GOT3 (cell line): ENCODE data around the gene CDCP1.
"Not testable (repeated sequence)": the region's sequence is repeated elsewhere in the genome, so short reads cannot be mapped to it uniquely, and the experiment has no call there.

ENCODE experiments used
- DNase-seq: peaks from one replicate; lab custom pipeline; 2025; ENCODE audit warnings: mixed read lengths; lab: John Stamatoyannopoulos, UW

Gene CDCP1

DNA sequence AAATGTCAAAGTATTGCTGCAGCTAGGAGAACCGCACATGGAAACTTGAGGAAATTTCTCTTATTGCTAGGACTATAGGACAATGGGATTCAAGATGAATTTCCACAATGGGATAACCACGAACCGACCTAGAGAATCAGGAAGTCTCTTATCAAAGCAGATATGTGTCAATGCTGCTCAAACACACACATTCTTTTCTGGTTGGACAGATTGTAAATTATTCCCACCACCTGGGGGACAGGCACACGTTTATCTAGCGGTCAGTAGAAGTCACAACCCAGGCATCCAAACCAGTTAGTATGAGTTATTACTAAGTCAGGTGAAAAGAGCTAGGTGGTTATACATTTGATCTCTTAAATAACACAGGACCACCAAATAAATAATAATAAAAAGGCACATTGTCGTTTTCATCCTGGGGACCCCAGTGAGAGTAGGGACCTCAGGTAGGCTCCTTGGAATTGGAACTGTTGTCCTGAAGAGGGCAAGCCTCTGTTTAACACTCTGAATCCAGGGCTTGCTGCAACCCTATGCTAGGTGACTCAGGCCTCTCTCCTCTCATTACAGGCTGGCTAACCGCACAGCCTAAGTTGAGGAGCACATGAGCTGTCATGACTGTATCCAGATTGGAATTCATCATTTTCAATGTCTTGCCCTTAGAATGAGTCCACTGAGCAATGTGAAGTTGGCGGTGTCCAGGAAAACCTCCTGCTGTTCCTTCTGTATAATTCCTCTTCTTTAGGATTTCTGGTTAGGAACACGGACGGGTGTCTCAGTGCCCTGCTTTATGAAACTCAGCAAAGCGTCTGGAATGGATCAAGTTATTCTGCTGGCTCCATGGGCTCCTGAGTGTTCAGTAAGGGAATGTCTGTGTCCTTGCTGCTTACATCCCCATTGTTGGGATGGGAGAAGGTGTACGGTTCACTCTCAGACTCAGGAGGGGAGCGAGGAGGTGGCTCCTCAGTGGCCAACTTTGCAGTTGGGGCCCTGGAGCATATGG, 61.1 kb downstream of the CDCP1 start:
- no peak for DNase-seq

DNA sequence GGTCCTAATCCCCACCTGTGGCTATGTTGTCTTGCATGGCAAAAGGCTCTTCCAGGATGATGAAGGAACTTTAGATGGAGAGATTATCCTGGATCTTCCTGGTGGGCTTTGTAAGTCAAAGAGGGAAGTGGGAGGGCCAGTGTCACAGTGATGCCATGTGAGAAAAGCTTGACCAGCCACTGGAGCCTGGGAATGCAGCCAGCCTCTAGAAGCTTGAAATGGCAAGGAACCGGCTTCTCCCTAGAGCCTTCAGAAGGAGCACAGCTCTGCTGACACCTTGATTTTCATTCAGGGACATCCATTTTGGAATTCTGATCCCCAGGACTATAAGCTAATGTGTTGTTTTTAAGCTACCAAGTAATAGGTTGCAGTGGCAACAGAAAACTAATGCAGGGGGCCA, 61.8 kb downstream of the CDCP1 start:
- DNase-seq: no peak

DNA sequence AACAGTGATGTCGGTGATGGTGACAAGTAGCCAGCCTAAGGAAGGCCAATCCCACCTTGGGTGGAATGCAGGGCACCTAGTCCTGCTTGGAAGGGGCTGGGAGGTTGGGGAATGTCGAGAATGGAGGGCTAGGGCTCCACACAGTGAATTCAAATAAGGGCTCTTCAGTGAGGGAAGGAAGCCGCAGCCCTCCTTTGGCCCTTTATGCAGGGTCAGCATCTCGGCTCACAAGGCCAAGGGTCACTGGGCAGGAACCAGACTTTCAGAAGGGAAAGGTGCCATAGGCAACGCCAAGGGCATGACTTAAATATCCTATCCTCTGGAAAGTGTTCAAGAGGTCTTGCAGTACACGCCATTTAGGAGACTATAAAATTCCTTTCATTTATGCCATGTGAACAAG, 63.2 kb downstream of the CDCP1 start:
- no peak for DNase-seq

GRCh38 chr3:45082142-45082538, 64.0 kb downstream of the CDCP1 start:
- DNase-seq: no peak

DNA sequence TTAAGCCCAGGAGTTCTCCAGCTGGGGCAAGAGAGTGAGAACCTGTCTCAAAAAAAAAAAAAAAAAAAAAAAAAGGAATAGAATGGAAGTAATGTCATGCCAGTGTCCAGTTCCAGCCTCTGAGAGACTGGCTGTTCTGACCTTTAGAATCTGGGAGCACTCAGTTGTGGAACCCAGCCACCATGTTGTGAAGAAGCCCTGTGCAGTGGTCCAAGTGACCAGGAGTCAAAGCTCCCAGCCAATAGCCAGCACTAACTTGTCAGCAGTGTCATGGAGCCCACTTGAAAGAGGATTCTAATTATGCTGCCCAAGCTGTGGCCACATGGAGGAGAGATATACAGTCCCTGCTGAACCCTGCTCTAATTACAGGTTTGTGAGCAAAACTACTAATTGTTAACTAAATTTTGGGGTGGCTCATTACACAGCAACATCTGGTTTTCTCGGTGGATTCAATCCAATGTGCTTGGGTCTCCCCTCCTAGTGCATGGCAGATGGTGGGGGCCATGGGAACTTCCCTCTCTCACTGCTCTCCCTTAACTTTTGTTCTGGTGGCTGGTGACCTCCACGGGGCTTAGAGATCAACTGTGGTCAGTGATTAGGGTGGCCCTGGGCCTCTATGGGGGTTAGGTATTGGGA, 64.6 kb downstream of the CDCP1 start:
- DNase-seq: no peak

DNA sequence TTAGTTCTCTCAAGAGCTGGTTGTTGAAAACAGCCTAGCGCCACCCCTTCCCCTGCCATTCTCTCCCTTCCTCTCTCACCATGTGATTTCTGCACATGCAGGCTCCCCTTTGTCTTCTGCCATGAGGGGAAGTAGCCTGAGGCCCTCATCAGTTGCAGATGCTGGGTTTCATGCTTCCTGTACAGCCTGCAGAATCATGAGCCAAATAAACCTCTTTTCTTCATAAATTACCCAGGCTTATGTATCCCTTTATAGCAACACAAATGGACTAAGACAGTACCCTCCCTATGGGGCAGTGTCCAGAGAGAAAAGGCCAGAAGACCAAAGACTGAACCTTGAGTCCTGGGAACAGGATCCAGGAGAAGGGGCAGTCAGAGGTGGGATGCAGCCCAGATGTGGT, 65.4 kb downstream of the CDCP1 start:
- DNase-seq: no peak

DNA sequence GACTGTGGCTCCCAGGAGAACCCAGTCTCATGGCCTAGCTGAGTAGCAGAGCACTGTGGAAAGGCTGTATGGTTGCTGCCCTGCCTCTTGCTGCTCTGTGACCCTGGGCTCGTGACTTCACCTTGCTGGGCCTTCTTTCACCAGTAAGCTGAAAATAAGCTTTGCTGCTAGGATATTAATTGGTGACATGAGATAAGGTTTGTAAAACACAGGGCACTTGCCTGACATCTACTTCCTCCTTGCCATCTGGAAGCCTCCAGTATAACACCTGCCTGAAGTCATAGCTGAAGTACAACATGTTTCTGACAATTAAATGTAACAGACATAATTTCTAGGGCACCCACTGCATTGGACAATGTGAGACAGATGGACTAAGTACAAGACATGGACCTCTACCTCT, 66.5 kb downstream of the CDCP1 start:
- no peak for DNase-seq

GRCh38 chr3:45078910-45079522, 67.2 kb downstream of the CDCP1 start:
- no peak for DNase-seq

DNA sequence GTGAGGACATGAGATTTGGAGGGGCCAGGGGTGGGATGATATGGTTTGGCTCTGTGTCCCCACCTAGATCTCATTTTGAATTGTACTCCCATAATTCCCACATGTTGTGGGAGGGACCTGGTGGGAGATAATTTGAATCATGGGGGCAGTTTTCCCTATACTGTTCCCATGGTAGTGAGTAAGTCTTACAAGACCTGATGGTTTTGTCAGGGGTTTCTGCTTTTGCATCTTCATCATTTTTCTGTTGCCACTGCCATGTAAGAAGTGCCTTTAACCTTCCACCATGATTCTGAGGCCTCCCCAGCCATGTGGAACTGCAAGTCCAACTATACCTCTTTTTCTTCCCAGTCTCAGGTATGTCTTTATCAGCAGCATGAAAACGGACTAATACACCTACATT, 67.9 kb downstream of the CDCP1 start:
- DNase-seq: not testable (repeated sequence)

GRCh38 chr3:45075821-45076625, 70.2 kb downstream of the CDCP1 start:
- DNase-seq: no peak

- no peak for DNase-seq
These were observed 75.1 kb downstream of the CDCP1 start for GRCh38 chr3:45071075-45071474.

DNA sequence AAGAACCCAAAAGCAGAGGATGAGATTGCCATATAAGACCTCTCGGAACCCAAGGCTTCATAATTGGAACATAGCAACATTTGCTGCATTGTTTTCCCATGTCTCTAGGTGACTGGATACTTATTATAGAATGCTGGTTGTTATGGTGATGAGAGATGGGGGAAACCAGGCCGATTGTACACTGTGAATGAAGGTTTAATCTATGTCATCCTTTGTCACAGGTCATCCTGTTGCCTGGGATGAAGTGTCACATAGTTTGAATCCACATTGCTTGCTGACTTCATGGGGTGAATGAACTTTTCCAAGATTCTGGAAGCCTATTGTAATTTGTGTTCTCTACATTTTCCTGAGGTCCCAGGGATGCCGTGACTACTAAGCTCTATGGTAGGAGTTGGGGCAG, 78.2 kb downstream of the CDCP1 start:
- no peak for DNase-seq

DNA sequence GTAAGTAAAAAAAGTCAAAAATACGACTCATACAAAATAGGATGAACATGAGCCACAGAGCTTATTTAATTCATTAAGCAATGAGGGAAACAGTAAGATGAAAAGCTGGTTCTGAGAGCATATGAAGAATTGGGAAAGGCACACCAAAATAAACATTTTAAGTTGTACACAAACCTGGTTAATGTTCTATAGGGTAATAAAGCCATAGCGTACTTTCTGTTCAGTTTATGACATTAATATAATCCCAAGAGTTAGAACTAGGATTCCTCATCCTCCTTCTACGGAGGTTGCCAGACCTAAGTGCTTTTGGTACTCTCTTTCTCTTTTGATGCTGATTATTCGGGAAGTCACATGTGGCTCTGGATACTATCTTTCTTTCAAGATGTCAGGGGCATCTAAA, 78.7 kb downstream of the CDCP1 start:
- DNase-seq: no peak

- DNase-seq: no peak
These were observed 79.9 kb downstream of the CDCP1 start for GRCh38 chr3:45066109-45066801.

DNA sequence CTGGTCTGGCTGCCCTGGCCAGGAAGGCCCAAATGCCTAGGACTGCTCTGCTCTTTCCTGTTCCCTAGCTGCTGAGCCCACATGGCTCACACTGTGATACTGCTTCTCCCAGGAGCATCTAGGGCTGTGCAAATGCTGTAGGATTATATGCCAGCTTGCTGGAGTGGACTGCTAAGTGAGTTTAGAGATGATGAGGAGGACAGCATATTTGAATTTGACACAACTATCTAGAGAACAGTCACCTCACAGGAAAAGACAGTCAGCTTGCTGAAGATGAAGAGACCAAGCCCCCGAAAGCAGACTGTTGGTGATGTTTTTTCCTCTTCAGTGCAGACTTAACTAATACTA, 80.8 kb downstream of the CDCP1 start:
- no peak for DNase-seq

- DNase-seq: no peak
These were observed 81.4 kb downstream of the CDCP1 start for GRCh38 chr3:45064512-45065372.

- no peak for DNase-seq
These were observed 83.5 kb downstream of the CDCP1 start for GRCh38 chr3:45062697-45063070.

DNA sequence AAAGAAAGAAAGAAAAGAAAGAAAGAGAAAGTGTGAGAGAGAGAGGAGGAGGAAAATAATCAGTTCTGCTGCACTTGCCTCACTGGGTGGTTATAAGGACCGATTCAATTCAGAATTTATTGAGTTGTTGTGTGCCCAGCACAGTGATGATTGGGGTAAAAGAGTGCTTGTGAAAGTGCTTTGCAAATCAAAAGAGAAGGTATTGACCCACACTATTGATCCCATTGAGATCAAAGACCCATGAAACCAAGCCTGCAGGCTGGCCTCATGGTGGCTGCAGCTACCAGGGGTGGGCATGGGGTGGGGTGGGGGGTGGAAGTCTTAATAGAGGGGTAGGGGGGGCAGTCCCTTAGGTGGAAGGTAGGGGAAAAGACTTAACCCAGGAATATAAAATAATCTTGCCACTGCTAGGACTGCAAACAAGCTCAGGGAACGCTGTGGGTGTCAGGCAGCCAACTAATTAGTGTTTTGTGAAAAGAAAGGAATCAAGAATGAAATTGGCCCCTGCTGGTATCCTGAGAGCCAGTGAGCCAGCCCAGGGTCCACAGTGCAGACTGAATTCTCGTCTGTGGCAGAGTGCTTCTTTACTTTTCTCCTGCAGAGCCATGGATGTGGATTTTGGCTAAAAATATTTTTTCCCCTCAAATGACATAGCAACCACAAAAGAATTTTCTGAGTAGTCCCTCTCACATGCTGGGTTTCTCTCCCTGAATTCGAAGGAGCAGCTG, 85.8 kb downstream of the CDCP1 start:
- DNase-seq: no peak

DNA sequence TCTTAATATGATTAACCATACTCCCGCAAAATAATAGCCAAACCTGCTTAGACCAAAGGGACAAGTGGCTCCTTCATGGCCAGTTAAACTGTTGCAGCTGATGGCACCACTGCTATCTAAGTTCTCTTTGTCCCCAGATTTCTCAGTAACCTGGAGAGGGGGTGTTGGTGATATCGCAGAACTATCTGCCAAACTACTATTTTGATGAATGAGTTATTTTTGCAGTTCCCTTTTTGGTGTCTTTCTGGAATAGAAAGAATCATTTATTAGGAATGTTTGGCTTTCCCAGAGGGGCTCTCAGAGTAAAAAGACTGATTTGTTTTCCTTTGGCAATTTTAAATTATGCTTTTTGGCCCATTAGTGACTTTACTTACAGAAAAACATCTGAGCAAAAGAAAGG, 87.0 kb downstream of the CDCP1 start:
- no peak for DNase-seq

DNA sequence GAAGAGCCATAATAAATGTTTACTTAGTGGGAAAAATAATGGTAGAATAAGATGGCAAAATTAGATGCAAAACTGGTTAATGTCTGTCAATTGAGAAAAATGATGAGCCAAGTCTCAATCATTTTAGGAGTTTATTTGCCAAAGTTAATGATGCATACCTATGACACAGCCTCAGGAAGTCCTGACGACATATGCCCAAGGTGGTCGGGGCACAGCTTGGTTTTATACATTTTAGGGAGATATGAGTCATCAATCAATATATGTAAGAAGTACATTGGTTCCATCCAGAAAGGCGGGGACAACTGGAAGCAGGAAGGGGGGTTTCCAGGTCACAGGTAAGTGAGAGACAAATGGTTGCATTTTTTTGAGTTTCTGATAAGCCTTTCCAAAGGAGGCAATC, 88.6 kb downstream of the CDCP1 start:
- DNase-seq: no peak
